GM12891 (cell line): Measurements from ENCODE around the gene SAP30.

ENCODE experiments used
- PAX5 ChIP-seq: IDR thresholded peaks from 2 replicates; pipeline ENCODE4 v1.6.1; 2011; ENCODE audit warnings: low read length, moderate library complexity, mild to moderate bottlenecking; ENCODE audit not compliant: insufficient read depth, severe bottlenecking
- POLR2A ChIP-seq: IDR thresholded peaks from 2 replicates; pipeline ENCODE4 v1.6.1; 2011; ENCODE audit warnings: low read depth, low read length, control low read depth
- POLR2AphosphoS5 ChIP-seq: IDR thresholded peaks from 2 replicates; pipeline ENCODE4 v1.6.1; 2011; ENCODE audit warnings: low read depth, low read length, control low read depth
- POU2F2 ChIP-seq: IDR thresholded peaks from 2 replicates; pipeline ENCODE4 v1.6.1; 2011; ENCODE audit warnings: low read depth, mild to moderate bottlenecking, control low read depth, low read length, moderate library complexity
- SPI1 ChIP-seq: IDR thresholded peaks from 2 replicates; pipeline ENCODE4 v1.6.1; 2011; ENCODE audit warnings: low read depth, low read length, control low read depth
- TAF1 ChIP-seq: IDR thresholded peaks from 2 replicates; pipeline ENCODE4 v1.6.1; 2011; ENCODE audit warnings: low read depth, low read length, control low read depth

DNA sequence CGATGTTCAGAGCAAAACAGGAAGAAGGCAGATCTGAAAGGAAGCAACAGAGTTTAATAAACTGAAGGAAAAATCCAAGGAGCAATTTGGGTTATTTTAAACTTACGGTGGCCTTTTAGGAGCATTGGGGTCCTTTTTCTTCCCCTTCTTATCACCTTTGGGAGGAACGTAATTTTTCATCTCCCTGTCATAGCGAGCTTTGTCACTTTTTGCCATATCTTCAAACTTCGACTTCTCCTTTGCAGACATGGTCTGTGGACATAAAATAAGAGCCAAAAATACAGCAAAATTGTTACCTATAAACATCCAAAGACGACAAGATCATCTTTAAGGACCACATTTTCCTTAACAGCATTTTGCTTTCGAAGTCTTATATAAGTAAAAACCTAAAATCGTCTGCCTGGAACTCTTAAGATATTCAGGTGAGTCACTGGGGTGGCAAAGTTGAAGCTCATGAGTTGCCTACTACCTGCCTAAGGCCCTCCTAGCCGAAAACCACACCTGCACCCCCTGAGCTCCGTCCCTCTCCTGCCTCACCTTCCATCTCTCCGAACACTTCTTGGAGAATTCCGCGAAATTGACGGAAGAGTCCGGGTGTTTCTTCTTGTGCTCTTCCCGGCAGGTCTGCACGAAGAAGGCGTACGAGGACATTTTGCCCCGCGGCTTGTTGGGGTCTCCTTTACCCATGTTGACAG is 37.6 kb upstream of the SAP30 start:
- no peak for TF ChIP-seq POLR2A
- no peak for TF ChIP-seq TAF1
- no peak for TF ChIP-seq POLR2AphosphoS5
- TF ChIP-seq SPI1 = no peak
- no peak for TF ChIP-seq POU2F2
- TF ChIP-seq PAX5 = no peak
